ENCODE data around the gene RPL22. TPM values are rescaled to one million over a fixed set of nuclear protein-coding genes. Genes with fewer than 3 reads are reported as not detected.

Gene RPL22
- total RNA-seq, 1 donor from 2014 or later, result 283 TPM

- H3K9me3 ChIP-seq (ENCODE audit: insufficient read depth, low read depth, low read length), result no peaks in the 10 kb centered on the region
- H3K27ac Mint-ChIP-seq (ENCODE audit: unreplicated experiment), result peak overlapping the region; percentile 78
- peaks cover 11% of the 10 kb centered on the region for H3K36me3 Mint-ChIP-seq (ENCODE audit: low read depth, unreplicated experiment)
- peaks cover 75% of the 10 kb centered on the region for H4K20me1 ChIP-seq (ENCODE audit: insufficient read depth, low read length)
- peaks cover 30% of the 10 kb centered on the region for H3K79me2 ChIP-seq (ENCODE audit: insufficient read depth, low read length)
- TF ChIP-seq EZH2 (IDR thresholded peaks at IDR 0.05; ENCODE audit: insufficient read depth, low read length) (no peak), CTCF (IDR thresholded peaks at IDR 0.05; ENCODE audit: insufficient read depth, low read depth, low read length) (no peak)
- peaks cover 11% of the 10 kb centered on the region for H3K27me3 ChIP-seq (ENCODE audit: insufficient read depth, low read length)
- no peaks in the 10 kb centered on the region for H3K9me3 Mint-ChIP-seq (ENCODE audit: unreplicated experiment)
- peaks cover 11% of the 10 kb centered on the region for H3K27me3 Mint-ChIP-seq (ENCODE audit: low read depth, unreplicated experiment)
- no peak overlapping the region for H2AFZ ChIP-seq (ENCODE audit: low read depth, low read length)
- no peak overlapping the region for H3K4me3 Mint-ChIP-seq (ENCODE audit: unreplicated experiment)
- FAIRE-seq, result no peak
- H3K9ac ChIP-seq (ENCODE audit: low read length), result no peak overlapping the region
- no peak for DNase-seq (ENCODE audit: low read depth)
- peaks cover 8% of the 10 kb centered on the region for H3K36me3 ChIP-seq (ENCODE audit: insufficient read depth, low read length)
- peaks cover 22% of the 10 kb centered on the region for H3K4me1 Mint-ChIP-seq (ENCODE audit: low read depth, unreplicated experiment)
- peaks cover 11% of the 10 kb centered on the region for H3K4me1 ChIP-seq (ENCODE audit: insufficient read depth, low read length)
- H3K4me3 ChIP-seq (ENCODE audit: insufficient read depth, low read depth, low read length), result no peak overlapping the region
- H3K27ac ChIP-seq (ENCODE audit: low read depth, low read length), result no peak overlapping the region
- no peak overlapping the region for H3K4me2 ChIP-seq (ENCODE audit: low read length)
These were observed 15.2 kb downstream of the RPL22 start for GRCh38 chr1:6184083-6184783.

- Mint-ChIP-seq H3K27me3 (ENCODE audit: low read depth, unreplicated experiment) (peaks cover 15% of the 10 kb centered on the region), H3K9me3 (ENCODE audit: unreplicated experiment) (no peaks in the 10 kb centered on the region), H3K36me3 (ENCODE audit: low read depth, unreplicated experiment) (peaks cover 7% of the 10 kb centered on the region), H3K4me1 (ENCODE audit: low read depth, unreplicated experiment) (peaks cover 22% of the 10 kb centered on the region), H3K4me3 (ENCODE audit: unreplicated experiment) (no peak overlapping the region), H3K27ac (ENCODE audit: unreplicated experiment) (peak overlapping the region; percentile 78)
- Histone ChIP-seq H3K4me1 (ENCODE audit: insufficient read depth, low read length) (peaks cover 11% of the 10 kb centered on the region), H2AFZ (ENCODE audit: low read depth, low read length) (no peak overlapping the region), H3K36me3 (ENCODE audit: insufficient read depth, low read length) (peaks cover 5% of the 10 kb centered on the region), H3K79me2 (ENCODE audit: insufficient read depth, low read length) (peaks cover 23% of the 10 kb centered on the region), H3K9ac (ENCODE audit: low read length) (no peak overlapping the region), H3K4me3 (ENCODE audit: insufficient read depth, low read depth, low read length) (no peak overlapping the region), H3K4me2 (ENCODE audit: low read length) (no peak overlapping the region), H4K20me1 (ENCODE audit: insufficient read depth, low read length) (peaks cover 74% of the 10 kb centered on the region), H3K27me3 (ENCODE audit: insufficient read depth, low read length) (peaks cover 16% of the 10 kb centered on the region), H3K9me3 (ENCODE audit: insufficient read depth, low read depth, low read length) (no peaks in the 10 kb centered on the region), H3K27ac (ENCODE audit: low read depth, low read length) (no peak overlapping the region)
- TF ChIP-seq CTCF (IDR thresholded peaks at IDR 0.05; ENCODE audit: insufficient read depth, low read depth, low read length) (no peak), EZH2 (IDR thresholded peaks at IDR 0.05; ENCODE audit: insufficient read depth, low read length) (no peak)
- DNase-seq (ENCODE audit: low read depth), result no peak
- FAIRE-seq, result no peak
These were observed 15.8 kb downstream of the RPL22 start for GRCh38 chr1:6183520-6183989.

- no peak for FAIRE-seq
- no peak overlapping the region for H2AFZ ChIP-seq (ENCODE audit: low read depth, low read length)
- peaks cover 4% of the 10 kb centered on the region for H3K79me2 ChIP-seq (ENCODE audit: insufficient read depth, low read length)
- H3K27ac ChIP-seq (ENCODE audit: low read depth, low read length), result no peak overlapping the region
- peaks cover 62% of the 10 kb centered on the region for H4K20me1 ChIP-seq (ENCODE audit: insufficient read depth, low read length)
- no peak for DNase-seq (ENCODE audit: low read depth)
- Mint-ChIP-seq H3K4me1 (ENCODE audit: low read depth, unreplicated experiment) (peaks cover 21% of the 10 kb centered on the region), H3K36me3 (ENCODE audit: low read depth, unreplicated experiment) (peaks cover 3% of the 10 kb centered on the region), H3K27me3 (ENCODE audit: low read depth, unreplicated experiment) (peaks cover 18% of the 10 kb centered on the region), H3K4me3 (ENCODE audit: unreplicated experiment) (no peak overlapping the region), H3K9me3 (ENCODE audit: unreplicated experiment) (no peaks in the 10 kb centered on the region), H3K27ac (ENCODE audit: unreplicated experiment) (no peak overlapping the region)
- peak overlapping the region; percentile 39 for H3K4me2 ChIP-seq (ENCODE audit: low read length)
- no peak overlapping the region for H3K4me3 ChIP-seq (ENCODE audit: insufficient read depth, low read depth, low read length)
- H3K9me3 ChIP-seq (ENCODE audit: insufficient read depth, low read depth, low read length), result no peaks in the 10 kb centered on the region
- H3K36me3 ChIP-seq (ENCODE audit: insufficient read depth, low read length), result peaks cover 3% of the 10 kb centered on the region
- no peak overlapping the region for H3K9ac ChIP-seq (ENCODE audit: low read length)
- TF ChIP-seq CTCF (IDR thresholded peaks at IDR 0.05; ENCODE audit: insufficient read depth, low read depth, low read length), result no peak
- no peak for TF ChIP-seq EZH2 (IDR thresholded peaks at IDR 0.05; ENCODE audit: insufficient read depth, low read length)
- H3K4me1 ChIP-seq (ENCODE audit: insufficient read depth, low read length), result peaks cover 11% of the 10 kb centered on the region
- peaks cover 36% of the 10 kb centered on the region for H3K27me3 ChIP-seq (ENCODE audit: insufficient read depth, low read length)
These were observed 18.0 kb downstream of the RPL22 start for GRCh38 chr1:6181347-6181770.
